Neural progenitor cell (in vitro differentiated cells): ENCODE data around the gene BUB1. TPM values are rescaled to one million over a fixed set of nuclear protein-coding genes. Genes with fewer than 3 reads are reported as not detected.
"Not testable (repeated sequence)": the region's sequence is repeated elsewhere in the genome, so short reads cannot be mapped to it uniquely, and the experiment has no call there.

Experiments used
- DNase-seq: peaks from one replicate; pipeline ENCODE4 v3.0.0-alpha.2; 2016; ENCODE audit warnings: low spot score
- H2AFZ ChIP-seq: fragments of 200-600 bp; sonication (generic); replicated peaks from 2 replicates; pipeline ENCODE4 v1.6.1; 2016; ENCODE audit warnings: antibody characterized with exemption
- H3F3A ChIP-seq: fragments of 200-600 bp; sonication (generic); 2 replicates; pipeline ENCODE4 v1.6.1; 2016; ENCODE audit warnings: antibody characterized with exemption, low read depth
- H3K27ac ChIP-seq: fragments of 200-600 bp; sonication (generic); 2 replicates; pipeline ENCODE4 v1.5.1; 2016; ENCODE audit warnings: mild to moderate bottlenecking
- H3K27me3 ChIP-seq: fragments of 200-600 bp; sonication (generic); 2 replicates; pipeline ENCODE4 v1.6.1; 2016; ENCODE audit warnings: mild to moderate bottlenecking, moderate library complexity
- H3K36me3 ChIP-seq: fragments of 200-600 bp; sonication (generic); 2 replicates; pipeline ENCODE4 v1.5.1; 2016
- H3K4me1 ChIP-seq: fragments of 200-600 bp; sonication (generic); 2 replicates; pipeline ENCODE4 v1.6.1; 2016; ENCODE audit warnings: mixed run types
- H3K4me2 ChIP-seq: fragments of 200-600 bp; sonication (generic); 2 replicates; pipeline ENCODE4 v1.6.1; 2016
- H3K4me3 ChIP-seq: fragments of 200-600 bp; sonication (generic); 2 replicates; pipeline ENCODE4 v1.5.1; 2016
- H3K79me2 ChIP-seq: fragments of 200-600 bp; sonication (generic); 2 replicates; pipeline ENCODE4 v1.6.1; 2016; ENCODE audit warnings: low read depth
- H3K9ac ChIP-seq: fragments of 200-600 bp; sonication (generic); 2 replicates; pipeline ENCODE4 v1.6.1; 2016
- H3K9me3 ChIP-seq: fragments of 200-600 bp; sonication (generic); 2 replicates; pipeline ENCODE4 v1.5.1; 2016; ENCODE audit warnings: low read depth
- H4K20me1 ChIP-seq: fragments of 200-600 bp; sonication (generic); 2 replicates; pipeline ENCODE4 v1.6.1; 2016; ENCODE audit warnings: low read depth
- H3K27ac Mint-ChIP-seq: 3 replicates; pipeline ENCODE4 v1.8.0; 2021; ENCODE audit warnings: mixed read lengths
- H3K27me3 Mint-ChIP-seq: 2 replicates; pipeline ENCODE4 v1.8.0; 2022; ENCODE audit warnings: low read depth, mild to moderate bottlenecking, inconsistent platforms, moderate library complexity, mixed read lengths; ENCODE audit not compliant: insufficient read depth
- H3K36me3 Mint-ChIP-seq: 3 replicates; pipeline ENCODE4 v1.8.0; 2021; ENCODE audit warnings: mixed read lengths
- H3K4me1 Mint-ChIP-seq: 3 replicates; pipeline ENCODE4 v1.8.0; 2021; ENCODE audit warnings: mixed read lengths
- H3K4me3 Mint-ChIP-seq: 3 replicates; pipeline ENCODE4 v1.8.0; 2021; ENCODE audit warnings: mild to moderate bottlenecking, moderate library complexity, mixed read lengths
- H3K9me3 Mint-ChIP-seq: 3 replicates; pipeline ENCODE4 v1.8.0; 2020; ENCODE audit warnings: mixed read lengths
- CTCF ChIP-seq: fragments of 200-600 bp; sonication (generic); IDR thresholded peaks from 2 replicates; pipeline ENCODE4 v1.5.1; 2017; ENCODE audit warnings: antibody characterized with exemption, mild to moderate bottlenecking
- EZH2 ChIP-seq: fragments of 200-600 bp; sonication (generic); IDR thresholded peaks from 2 replicates; pipeline ENCODE4 v1.6.1; 2017; ENCODE audit warnings: antibody characterized with exemption, mild to moderate bottlenecking, moderate library complexity
- EZH2phosphoT487 ChIP-seq: fragments of 200-600 bp; sonication (generic); IDR thresholded peaks from 2 replicates; pipeline ENCODE4 v1.6.1; 2017; ENCODE audit warnings: antibody characterized with exemption
- total RNA-seq: library from RNA; depleted of rRNA; stranded (reverse); fragments of >200 nt; gene quantifications from 2 replicates; pipeline ENCODE4 v1.2.3, GENCODE V29; 2015; ENCODE audit warnings: low replicate concordance

BUB1 gene
- total RNA-seq, 1 donor from 2014 or later: 266 TPM

GRCh38 chr2:110691612-110692258, 13.9 kb upstream of the BUB1 start:
- no peak for TF ChIP-seq EZH2
- no peak for TF ChIP-seq CTCF
- TF ChIP-seq EZH2phosphoT487: no peak
- H3K4me3 ChIP-seq: no peak overlapping the region
- H3K4me2 ChIP-seq: no peak overlapping the region
- peaks cover 18% of the 10 kb centered on the region for H3K9me3 Mint-ChIP-seq
- no peak overlapping the region for H3K4me3 Mint-ChIP-seq
- H3K27me3 ChIP-seq: no peaks in the 10 kb centered on the region
- DNase-seq: no peak
- H3K36me3 Mint-ChIP-seq: no peaks in the 10 kb centered on the region
- H3K9me3 ChIP-seq: peaks cover 11% of the 10 kb centered on the region
- H3K27ac ChIP-seq: no peak overlapping the region
- H3K36me3 ChIP-seq: no peaks in the 10 kb centered on the region
- H2AFZ ChIP-seq: no peak overlapping the region
- peaks cover 36% of the 10 kb centered on the region for H3K4me1 ChIP-seq
- no peaks in the 10 kb centered on the region for H4K20me1 ChIP-seq
- no peak overlapping the region for H3K27ac Mint-ChIP-seq
- no peak overlapping the region for H3K9ac ChIP-seq
- peaks cover 26% of the 10 kb centered on the region for H3K4me1 Mint-ChIP-seq
- peaks cover 35% of the 10 kb centered on the region for H3F3A ChIP-seq
- peaks cover 4% of the 10 kb centered on the region for H3K27me3 Mint-ChIP-seq
- no peaks in the 10 kb centered on the region for H3K79me2 ChIP-seq

- peaks cover 25% of the 10 kb centered on the region for H3K4me1 Mint-ChIP-seq
- no peak for DNase-seq
- H3K9me3 Mint-ChIP-seq: peaks cover 24% of the 10 kb centered on the region
- Histone ChIP-seq H3K79me2 (no peaks in the 10 kb centered on the region), H3K27me3 (no peaks in the 10 kb centered on the region), H2AFZ (no peak overlapping the region), H3K4me2 (no peak overlapping the region), H3K9ac (no peak overlapping the region), H3K9me3 (peaks cover 11% of the 10 kb centered on the region), H3K4me3 (no peak overlapping the region), H3K27ac (peak overlapping the region; percentile 29), H3K36me3 (no peaks in the 10 kb centered on the region), H4K20me1 (no peaks in the 10 kb centered on the region), H3F3A (peaks cover 46% of the 10 kb centered on the region), H3K4me1 (peaks cover 36% of the 10 kb centered on the region)
- H3K36me3 Mint-ChIP-seq: no peaks in the 10 kb centered on the region
- peak overlapping the region; percentile 15 for H3K27ac Mint-ChIP-seq
- peaks cover 7% of the 10 kb centered on the region for H3K27me3 Mint-ChIP-seq
- TF ChIP-seq EZH2: no peak
- TF ChIP-seq CTCF: no peak
- TF ChIP-seq EZH2phosphoT487: no peak
- peak overlapping the region; percentile 28 for H3K4me3 Mint-ChIP-seq
These were observed 12.5 kb upstream of the BUB1 start for GRCh38 chr2:110690083-110690965.

GRCh38 chr2:110688594-110689091, 10.8 kb upstream of the BUB1 start:
- peak; percentile 90 for DNase-seq
- Mint-ChIP-seq H3K9me3 (peaks cover 26% of the 10 kb centered on the region), H3K27me3 (peaks cover 5% of the 10 kb centered on the region), H3K27ac (peak overlapping the region; percentile 39), H3K4me1 (peaks cover 23% of the 10 kb centered on the region), H3K36me3 (no peaks in the 10 kb centered on the region), H3K4me3 (peak overlapping the region; percentile 17)
- Histone ChIP-seq H3K79me2 (no peaks in the 10 kb centered on the region), H4K20me1 (no peaks in the 10 kb centered on the region), H2AFZ (peak overlapping the region; percentile 12), H3K27me3 (no peaks in the 10 kb centered on the region), H3K9ac (no peak overlapping the region), H3K4me1 (peaks cover 37% of the 10 kb centered on the region), H3K9me3 (peaks cover 11% of the 10 kb centered on the region), H3K4me3 (no peak overlapping the region), H3K36me3 (no peaks in the 10 kb centered on the region), H3K27ac (peak overlapping the region; percentile 46), H3K4me2 (peak overlapping the region; percentile 68), H3F3A (peaks cover 53% of the 10 kb centered on the region)
- no peak for TF ChIP-seq EZH2

GRCh38 chr2:110687775-110688484, 10.1 kb upstream of the BUB1 start:
- H3K4me3 Mint-ChIP-seq, H3K27me3 ChIP-seq, H3K27ac Mint-ChIP-seq, H3K36me3 ChIP-seq, H2AFZ ChIP-seq, H4K20me1 ChIP-seq, H3K79me2 ChIP-seq, DNase-seq, H3K27me3 Mint-ChIP-seq, H3K9ac ChIP-seq, H3K4me3 ChIP-seq, H3K36me3 Mint-ChIP-seq: not testable (repeated sequence)
- H3F3A ChIP-seq: peaks cover 60% of the 10 kb centered on the region
- H3K4me1 ChIP-seq: peaks cover 44% of the 10 kb centered on the region
- Mint-ChIP-seq H3K4me1 (peaks cover 28% of the 10 kb centered on the region), H3K9me3 (peaks cover 26% of the 10 kb centered on the region)
- peaks cover 11% of the 10 kb centered on the region for H3K9me3 ChIP-seq
- H3K4me2 ChIP-seq: peak overlapping the region; percentile 68
- H3K27ac ChIP-seq: peak overlapping the region; percentile 46
